A549 (cell line): ENCODE data around the gene KLF3.

ENCODE experiments used
- BHLHE40 ChIP-seq: IDR thresholded peaks from 2 replicates; pipeline ENCODE4 v1.6.1; 2012; ENCODE audit warnings: low read depth, low read length, inconsistent platforms
- CEBPB ChIP-seq, 2 experiments: fragments of >200 bp in 1 of 2; sonication (Bioruptor Twin) in 1 of 2; formaldehyde crosslinking in 1 of 2; IDR thresholded peaks; 2 replicates each; pipeline ENCODE4 v1.6.1; 2012 to 2016
- CHD2 ChIP-seq: fragments of 150-350 bp; IDR thresholded peaks from 2 replicates; pipeline ENCODE4 v1.6.1; 2014; ENCODE audit warnings: low read length; ENCODE audit not compliant: partially characterized antibody
- CTCF ChIP-seq: fragments of >200 bp; sonication (Bioruptor Twin); formaldehyde crosslinking; IDR thresholded peaks from 3 replicates; pipeline ENCODE4 v1.5.1; 2016
- EP300 ChIP-seq, 2 experiments: fragments of >200 bp; sonication (Bioruptor Twin); formaldehyde crosslinking; IDR thresholded peaks; 2 replicates in 1 of 2; 3 replicates in 1 of 2; pipeline ENCODE4 v1.6.1; 2016 to 2017
- ESRRA ChIP-seq: fragments of 150-350 bp; IDR thresholded peaks from 2 replicates; pipeline ENCODE4 v1.6.1; 2014; ENCODE audit warnings: mild to moderate bottlenecking, low read length, borderline replicate concordance
- MAFK ChIP-seq: fragments of 450-650 bp; IDR thresholded peaks from 2 replicates; pipeline ENCODE4 v1.6.1; 2014; ENCODE audit not compliant: partially characterized antibody
- MYC ChIP-seq: IDR thresholded peaks from 2 replicates; pipeline ENCODE4 v1.6.1; 2012; ENCODE audit warnings: mild to moderate bottlenecking, inconsistent platforms, low read length, improper control_type of control experiment, borderline replicate concordance
- NPAS2 ChIP-seq: fragments of 250-450 bp; sonication (Bioruptor Pico); IDR thresholded peaks from 2 replicates; pipeline ENCODE4 v1.8.0; 2022; ENCODE audit warnings: mild to moderate bottlenecking, moderate library complexity, borderline replicate concordance
- POLR2A ChIP-seq: IDR thresholded peaks from 2 replicates; pipeline ENCODE4 v1.6.1; 2012; ENCODE audit warnings: mild to moderate bottlenecking, low read length
- POLR2AphosphoS2 ChIP-seq: conservative IDR thresholded peaks from 2 replicates; pipeline ENCODE4 v1.6.1; 2012; ENCODE audit warnings: low read length, improper control_type of control experiment, inconsistent platforms
- RAD21 ChIP-seq, 2 experiments: fragments of >200 bp in 1 of 2; sonication (Bioruptor Twin) in 1 of 2; formaldehyde crosslinking in 1 of 2; IDR thresholded peaks in 1 of 2; conservative IDR thresholded peaks in 1 of 2; 2 replicates in 1 of 2; 3 replicates in 1 of 2; pipeline ENCODE4 v1.6.1; 2012 to 2018; ENCODE audit warnings: inconsistent platforms in 1 of 2
- SMC3 ChIP-seq: fragments of >200 bp; sonication (Bioruptor Twin); formaldehyde crosslinking; IDR thresholded peaks from 3 replicates; pipeline ENCODE4 v1.6.1; 2018; ENCODE audit warnings: inconsistent platforms

GRCh38 chr4:38706301-38706700 lies 42.3 kb downstream of the KLF3 start:
- TF ChIP-seq CTCF (no peak), POLR2A (no peak), POLR2AphosphoS2 (no peak), EP300 (IDR thresholded peaks at IDR 0.05) (no peak), BHLHE40 (no peak), SMC3 (no peak), MAFK (no peak), RAD21 (conservative IDR thresholded peaks at IDR 0.05 in 1 of 2, IDR thresholded peaks at IDR 0.05 in 1 of 2) (no peak), MYC (no peak), CHD2 (no peak), NPAS2 (CRISPR knock-in tag) (no peak), ESRRA (no peak), CEBPB (IDR thresholded peaks at IDR 0.05) (no peak)
